Omental fat pad (tissue), 4 donors: ENCODE measurements around the gene GINS2. TPM values are rescaled to one million over a fixed set of nuclear protein-coding genes. Genes with fewer than 3 reads are reported as not detected.

Source experiments
- ATAC-seq: fragments of 150-250 bp; one replicate; pipeline ENCODE4 v1.9.1; 2016; ENCODE audit warnings: mild to moderate bottlenecking, moderate library complexity; ENCODE audit not compliant: low FRiP score
- DNase-seq: peaks from one replicate; pipeline ENCODE4 v3.0.0-alpha.2; 2019; ENCODE audit warnings: low spot score
- total RNA-seq, 4 donors: library from RNA; depleted of rRNA; stranded (reverse); fragments of >200 nt; gene quantifications; one replicate each; pipeline ENCODE4 v1.1.0, GENCODE V29; 2016
- TF ChIP-seq, protein P1 (sequence below), 3 donors: fragments of 450-650 bp; IDR thresholded peaks; one replicate each; pipeline ENCODE4 v1.5.1; 2016 to 2017; ENCODE audit warnings: antibody characterized with exemption in 3 of 3, mild to moderate bottlenecking in 3 of 3, moderate library complexity in 2 of 3

The GINS2 gene
- total RNA-seq, 4 donors from 2014 or later = 0.25 to 0.72 TPM; not detected in 2

DNA sequence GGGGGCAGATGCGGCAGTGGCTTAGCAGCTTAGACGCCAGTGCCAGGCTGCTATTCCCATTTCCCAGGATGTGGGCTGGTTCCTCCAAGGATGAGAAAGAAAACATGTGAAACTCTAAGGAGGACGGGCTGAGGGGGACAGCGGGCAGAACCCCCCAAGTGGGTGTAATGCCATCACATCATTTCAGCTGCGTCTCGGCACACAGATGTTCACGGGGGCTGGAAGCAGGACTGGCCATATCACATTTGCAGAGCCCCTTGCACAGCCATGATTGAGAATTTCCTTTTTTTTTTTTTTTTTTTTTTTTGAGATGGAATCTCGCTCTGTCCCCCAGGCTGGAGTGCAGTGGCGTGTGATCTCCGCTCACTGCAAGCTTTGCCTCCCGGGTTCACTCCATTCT, 15.3 kb upstream of the GINS2 start:
- no peak for ATAC-seq
- TF ChIP-seq, protein P1, sequence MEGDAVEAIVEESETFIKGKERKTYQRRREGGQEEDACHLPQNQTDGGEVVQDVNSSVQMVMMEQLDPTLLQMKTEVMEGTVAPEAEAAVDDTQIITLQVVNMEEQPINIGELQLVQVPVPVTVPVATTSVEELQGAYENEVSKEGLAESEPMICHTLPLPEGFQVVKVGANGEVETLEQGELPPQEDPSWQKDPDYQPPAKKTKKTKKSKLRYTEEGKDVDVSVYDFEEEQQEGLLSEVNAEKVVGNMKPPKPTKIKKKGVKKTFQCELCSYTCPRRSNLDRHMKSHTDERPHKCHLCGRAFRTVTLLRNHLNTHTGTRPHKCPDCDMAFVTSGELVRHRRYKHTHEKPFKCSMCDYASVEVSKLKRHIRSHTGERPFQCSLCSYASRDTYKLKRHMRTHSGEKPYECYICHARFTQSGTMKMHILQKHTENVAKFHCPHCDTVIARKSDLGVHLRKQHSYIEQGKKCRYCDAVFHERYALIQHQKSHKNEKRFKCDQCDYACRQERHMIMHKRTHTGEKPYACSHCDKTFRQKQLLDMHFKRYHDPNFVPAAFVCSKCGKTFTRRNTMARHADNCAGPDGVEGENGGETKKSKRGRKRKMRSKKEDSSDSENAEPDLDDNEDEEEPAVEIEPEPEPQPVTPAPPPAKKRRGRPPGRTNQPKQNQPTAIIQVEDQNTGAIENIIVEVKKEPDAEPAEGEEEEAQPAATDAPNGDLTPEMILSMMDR (IDR thresholded peaks at IDR 0.05) = no peak
- no peak for DNase-seq

- no peak for ATAC-seq
- DNase-seq = no peak
- TF ChIP-seq, protein P1 (IDR thresholded peaks at IDR 0.05) = no peak
These were observed 10.9 kb upstream of the GINS2 start for GRCh38 chr16:85699628-85700027.

- ATAC-seq = no peak
- TF ChIP-seq, protein P1 (IDR thresholded peaks at IDR 0.05) = no peak
- no peak for DNase-seq
These were observed 10.3 kb upstream of the GINS2 start for GRCh38 chr16:85698935-85699558.

- ATAC-seq = no peak
- DNase-seq = no peak
- TF ChIP-seq, protein P1 (IDR thresholded peaks at IDR 0.05) = no peak
These were observed 9.7 kb upstream of the GINS2 start for GRCh38 chr16:85698459-85698891.

DNA sequence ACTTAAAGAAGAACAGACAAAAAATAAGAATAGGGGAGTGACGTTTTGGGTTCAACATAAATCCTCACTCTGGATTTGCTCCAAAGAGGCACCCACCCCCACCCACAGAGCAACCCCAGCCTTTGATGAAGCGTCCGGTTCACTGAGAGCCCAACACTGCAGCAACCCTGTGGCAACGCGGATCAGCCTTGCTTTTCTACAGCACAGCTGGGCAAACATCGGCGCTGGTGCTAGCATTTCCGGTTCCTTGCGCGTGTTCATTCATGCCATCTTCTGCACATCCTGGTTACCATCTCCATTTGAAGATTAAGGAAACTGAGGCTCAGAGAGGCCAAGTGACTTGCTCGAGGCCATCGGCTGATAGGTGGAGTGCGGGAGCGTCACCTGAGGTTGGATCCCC, 8.7 kb upstream of the GINS2 start:
- DNase-seq (no peak), ATAC-seq (no peak)
- TF ChIP-seq, protein P1 (IDR thresholded peaks at IDR 0.05) = no peak

DNA sequence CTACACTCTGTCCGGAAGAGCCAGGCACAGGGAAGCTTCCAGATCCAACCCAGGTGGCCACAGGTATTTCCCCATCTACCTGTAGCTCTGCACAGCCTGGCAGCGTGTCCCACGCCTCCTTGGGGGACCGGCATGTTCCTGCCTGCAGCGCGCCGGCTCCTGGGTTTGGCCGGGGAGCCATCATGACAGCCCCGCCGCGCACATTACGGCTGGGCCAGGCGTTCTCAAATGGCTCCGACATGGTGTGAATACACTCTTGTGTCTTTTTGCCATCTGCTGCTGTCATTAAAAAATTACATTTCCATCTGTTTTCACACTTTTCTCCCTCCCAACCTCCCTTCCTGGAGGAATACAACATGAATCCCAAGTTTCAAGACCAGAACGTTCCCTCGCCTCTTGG, 8.0 kb upstream of the GINS2 start:
- no peak for DNase-seq
- TF ChIP-seq, protein P1 (IDR thresholded peaks at IDR 0.05) = no peak
- ATAC-seq = no peak
